ENCODE results near the gene PEPD.

Gene PEPD

GRCh38 chr19:33497131-33497777 is 24.3 kb downstream of the PEPD start:
- H2AFZ ChIP-seq (ENCODE audit: low read length) = no peak overlapping the region
- TF ChIP-seq, protein P1, sequence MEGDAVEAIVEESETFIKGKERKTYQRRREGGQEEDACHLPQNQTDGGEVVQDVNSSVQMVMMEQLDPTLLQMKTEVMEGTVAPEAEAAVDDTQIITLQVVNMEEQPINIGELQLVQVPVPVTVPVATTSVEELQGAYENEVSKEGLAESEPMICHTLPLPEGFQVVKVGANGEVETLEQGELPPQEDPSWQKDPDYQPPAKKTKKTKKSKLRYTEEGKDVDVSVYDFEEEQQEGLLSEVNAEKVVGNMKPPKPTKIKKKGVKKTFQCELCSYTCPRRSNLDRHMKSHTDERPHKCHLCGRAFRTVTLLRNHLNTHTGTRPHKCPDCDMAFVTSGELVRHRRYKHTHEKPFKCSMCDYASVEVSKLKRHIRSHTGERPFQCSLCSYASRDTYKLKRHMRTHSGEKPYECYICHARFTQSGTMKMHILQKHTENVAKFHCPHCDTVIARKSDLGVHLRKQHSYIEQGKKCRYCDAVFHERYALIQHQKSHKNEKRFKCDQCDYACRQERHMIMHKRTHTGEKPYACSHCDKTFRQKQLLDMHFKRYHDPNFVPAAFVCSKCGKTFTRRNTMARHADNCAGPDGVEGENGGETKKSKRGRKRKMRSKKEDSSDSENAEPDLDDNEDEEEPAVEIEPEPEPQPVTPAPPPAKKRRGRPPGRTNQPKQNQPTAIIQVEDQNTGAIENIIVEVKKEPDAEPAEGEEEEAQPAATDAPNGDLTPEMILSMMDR (conservative IDR thresholded peaks at IDR 0.05; ENCODE audit: low read length) = no peak
- no peak for TF ChIP-seq EZH2phosphoT487 (IDR thresholded peaks at IDR 0.05; ENCODE audit: borderline replicate concordance)
- H3K4me2 ChIP-seq (ENCODE audit: low read depth, low read length, poor library complexity, severe bottlenecking) = no peak overlapping the region
- H3K9me2 ChIP-seq (replicated peaks; ENCODE audit: low read depth, low read length) = no peaks in the 10 kb centered on the region
- no peaks in the 10 kb centered on the region for H3K9me3 ChIP-seq (ENCODE audit: insufficient read depth, low read depth, low read length)
- H3F3A ChIP-seq (ENCODE audit: low read depth) = no peaks in the 10 kb centered on the region
- H3K36me3 ChIP-seq (ENCODE audit: insufficient read depth, low read length) = no peaks in the 10 kb centered on the region; the same call in 1 of the 2 replicates
- H3K27me3 ChIP-seq (ENCODE audit: insufficient read depth, low read length, poor library complexity, severe bottlenecking) = no peaks in the 10 kb centered on the region
- H3K4me1 ChIP-seq (ENCODE audit: insufficient read depth, low read length, poor library complexity, severe bottlenecking) = no peaks in the 10 kb centered on the region
- no peaks in the 10 kb centered on the region for H3K79me2 ChIP-seq (ENCODE audit: insufficient read depth, low read length)
- H4K20me1 ChIP-seq (ENCODE audit: insufficient read depth, low read length, poor library complexity, severe bottlenecking) = no peaks in the 10 kb centered on the region
- no peak overlapping the region for H3K9ac ChIP-seq (ENCODE audit: low read depth, low read length, poor library complexity, severe bottlenecking)
- no peak overlapping the region for H3K4me3 ChIP-seq (ENCODE audit: low read length, poor library complexity, severe bottlenecking)

GRCh38 chr19:33496038-33496895 is 25.3 kb downstream of the PEPD start:
- Histone ChIP-seq H3K79me2 (ENCODE audit: insufficient read depth, low read length) (no peaks in the 10 kb centered on the region), H3K9me3 (ENCODE audit: insufficient read depth, low read depth, low read length) (no peaks in the 10 kb centered on the region), H2AFZ (ENCODE audit: low read length) (no peak overlapping the region), H4K20me1 (ENCODE audit: insufficient read depth, low read length, poor library complexity, severe bottlenecking) (no peaks in the 10 kb centered on the region), H3K27me3 (ENCODE audit: insufficient read depth, low read length, poor library complexity, severe bottlenecking) (no peaks in the 10 kb centered on the region), H3K4me2 (ENCODE audit: low read depth, low read length, poor library complexity, severe bottlenecking) (no peak overlapping the region), H3F3A (ENCODE audit: low read depth) (no peaks in the 10 kb centered on the region), H3K9me2 (replicated peaks; ENCODE audit: low read depth, low read length) (no peaks in the 10 kb centered on the region), H3K4me3 (ENCODE audit: low read length, poor library complexity, severe bottlenecking) (no peak overlapping the region), H3K9ac (ENCODE audit: low read depth, low read length, poor library complexity, severe bottlenecking) (no peak overlapping the region), H3K4me1 (ENCODE audit: insufficient read depth, low read length, poor library complexity, severe bottlenecking) (no peaks in the 10 kb centered on the region), H3K36me3 (ENCODE audit: insufficient read depth, low read length) (no peaks in the 10 kb centered on the region; the same call in 1 of the 2 replicates)
- TF ChIP-seq, protein P1 (conservative IDR thresholded peaks at IDR 0.05; ENCODE audit: low read length) = no peak
- TF ChIP-seq EZH2phosphoT487 (IDR thresholded peaks at IDR 0.05; ENCODE audit: borderline replicate concordance) = no peak

- no peaks in the 10 kb centered on the region for H3F3A ChIP-seq (ENCODE audit: low read depth)
- no peak for TF ChIP-seq EZH2phosphoT487 (IDR thresholded peaks at IDR 0.05; ENCODE audit: borderline replicate concordance)
- TF ChIP-seq, protein P1 (conservative IDR thresholded peaks at IDR 0.05; ENCODE audit: low read length) = no peak
- H3K36me3 ChIP-seq (ENCODE audit: insufficient read depth, low read length) = no peaks in the 10 kb centered on the region
- H3K4me2 ChIP-seq (ENCODE audit: low read depth, low read length, poor library complexity, severe bottlenecking) = no peak overlapping the region
- H3K27me3 ChIP-seq (ENCODE audit: insufficient read depth, low read length, poor library complexity, severe bottlenecking) = no peaks in the 10 kb centered on the region
- H2AFZ ChIP-seq (ENCODE audit: low read length) = no peak overlapping the region
- no peak overlapping the region for H3K4me3 ChIP-seq (ENCODE audit: low read length, poor library complexity, severe bottlenecking)
- H3K9ac ChIP-seq (ENCODE audit: low read depth, low read length, poor library complexity, severe bottlenecking) = no peak overlapping the region
- H3K9me2 ChIP-seq (replicated peaks; ENCODE audit: low read depth, low read length) = no peaks in the 10 kb centered on the region
- no peaks in the 10 kb centered on the region for H3K79me2 ChIP-seq (ENCODE audit: insufficient read depth, low read length)
- H3K4me1 ChIP-seq (ENCODE audit: insufficient read depth, low read length, poor library complexity, severe bottlenecking) = no peaks in the 10 kb centered on the region
- no peaks in the 10 kb centered on the region for H3K9me3 ChIP-seq (ENCODE audit: insufficient read depth, low read depth, low read length)
- no peaks in the 10 kb centered on the region for H4K20me1 ChIP-seq (ENCODE audit: insufficient read depth, low read length, poor library complexity, severe bottlenecking)
Measured at GRCh38 chr19:33493401-33494275, 28.0 kb downstream of the PEPD start.
